GM12892 (cell line): ENCODE data around the gene RMND5B.

Source experiments
- POLR2A ChIP-seq: IDR thresholded peaks from 2 replicates; pipeline ENCODE4 v1.6.1; 2011; ENCODE audit warnings: low read depth, low read length, control low read depth
- POLR2AphosphoS5 ChIP-seq: IDR thresholded peaks from 2 replicates; pipeline ENCODE4 v1.6.1; 2011; ENCODE audit warnings: low read depth, low read length, control low read depth
- TAF1 ChIP-seq: IDR thresholded peaks from 2 replicates; pipeline ENCODE4 v1.6.1; 2011; ENCODE audit warnings: low read depth, mild to moderate bottlenecking, control low read depth, low read length, borderline replicate concordance

- no peak for TF ChIP-seq POLR2A
- TF ChIP-seq POLR2AphosphoS5: no peak
- TF ChIP-seq TAF1: no peak
These were observed 707 bp downstream of the RMND5B start for GRCh38 chr5:178131446-178131996.
